GM23338 (cell line): Measurements from ENCODE around the gene HSPB6. TPM values are rescaled to one million over a fixed set of nuclear protein-coding genes. Genes with fewer than 3 reads are reported as not detected.

Experiments used
- ATAC-seq: fragments of 200-7000 bp; cut with Tn5 transposase; 3 replicates; pipeline ENCODE4 v1.9.1; 2020
- DNase-seq: peaks from one replicate; pipeline ENCODE4 v3.0.0-alpha.2; 2015; ENCODE audit warnings: low spot score
- H2AFZ ChIP-seq: fragments of 200-600 bp; sonication (generic); 2 replicates; pipeline ENCODE4 v1.8.0; 2016; ENCODE audit warnings: antibody characterized with exemption, mild to moderate bottlenecking, moderate library complexity
- H3F3A ChIP-seq: fragments of 200-600 bp; sonication (generic); replicated peaks from 2 replicates; pipeline ENCODE4 v1.8.0; 2017; ENCODE audit warnings: antibody characterized with exemption, mixed run types, low read depth
- H3K27ac ChIP-seq: fragments of 200-600 bp; sonication (generic); 2 replicates; pipeline ENCODE4 v1.6.1; 2016; ENCODE audit warnings: low read depth
- H3K27me3 ChIP-seq: fragments of 200-600 bp; sonication (generic); 2 replicates; pipeline ENCODE4 v1.8.0; 2016; ENCODE audit warnings: mild to moderate bottlenecking, mixed run types, moderate library complexity; ENCODE audit not compliant: insufficient read depth
- H3K36me3 ChIP-seq: fragments of 200-600 bp; sonication (generic); 2 replicates; pipeline ENCODE4 v1.8.0; 2016; ENCODE audit warnings: mild to moderate bottlenecking; ENCODE audit not compliant: insufficient read depth
- H3K4me1 ChIP-seq: fragments of 200-600 bp; sonication (generic); 2 replicates; pipeline ENCODE4 v1.8.0; 2016; ENCODE audit warnings: mild to moderate bottlenecking, moderate library complexity; ENCODE audit not compliant: insufficient read depth
- H3K4me2 ChIP-seq: fragments of 200-600 bp; sonication (generic); 2 replicates; pipeline ENCODE4 v1.7.1; 2017; ENCODE audit warnings: mixed run types
- H3K4me3 ChIP-seq: fragments of 200-600 bp; sonication (generic); 2 replicates; pipeline ENCODE4 v1.6.1; 2016; ENCODE audit warnings: mixed run types
- H3K79me2 ChIP-seq: fragments of 200-600 bp; sonication (generic); replicated peaks from 2 replicates; pipeline ENCODE4 v1.8.0; 2017; ENCODE audit warnings: mild to moderate bottlenecking; ENCODE audit not compliant: insufficient read depth
- H3K9me2 ChIP-seq: fragments of 200-600 bp; sonication (generic); 2 replicates; pipeline ENCODE4 v1.8.0; 2017; ENCODE audit not compliant: insufficient read depth
- H4K20me1 ChIP-seq: fragments of 200-600 bp; sonication (generic); replicated peaks from 2 replicates; pipeline ENCODE4 v1.8.0; 2017; ENCODE audit warnings: mild to moderate bottlenecking; ENCODE audit not compliant: insufficient read depth
- H3K27ac Mint-ChIP-seq: 2 replicates; pipeline ENCODE4 v1.8.0; 2020; ENCODE audit warnings: inconsistent platforms, mild to moderate bottlenecking, moderate library complexity, mixed read lengths
- H3K27me3 Mint-ChIP-seq: 3 replicates; pipeline ENCODE4 v1.8.0; 2022; ENCODE audit warnings: low read depth, mild to moderate bottlenecking, moderate library complexity, mixed read lengths, inconsistent platforms; ENCODE audit not compliant: insufficient read depth, poor library complexity
- H3K36me3 Mint-ChIP-seq: 3 replicates; pipeline ENCODE4 v1.8.0; 2021; ENCODE audit warnings: low read depth, mild to moderate bottlenecking, inconsistent platforms, moderate library complexity, mixed read lengths
- H3K4me1 Mint-ChIP-seq: 3 replicates; pipeline ENCODE4 v1.8.0; 2020; ENCODE audit warnings: mild to moderate bottlenecking, inconsistent platforms, mixed read lengths
- H3K4me3 Mint-ChIP-seq: 3 replicates; pipeline ENCODE4 v1.8.0; 2021; ENCODE audit warnings: moderate library complexity, mild to moderate bottlenecking, inconsistent platforms, mixed read lengths
- H3K9me3 Mint-ChIP-seq: 3 replicates; pipeline ENCODE4 v1.8.0; 2020; ENCODE audit warnings: moderate library complexity, mild to moderate bottlenecking, inconsistent platforms, mixed read lengths
- CREB1 ChIP-seq: fragments of 250-450 bp; sonication (Bioruptor Pico); IDR thresholded peaks from 2 replicates; pipeline ENCODE4 v1.5.0; 2020; ENCODE audit warnings: low read depth, mild to moderate bottlenecking, moderate library complexity
- CTCF ChIP-seq, 2 experiments: fragments of 200-600 bp in 1 of 2; sonication (generic) in 1 of 2; conservative IDR thresholded peaks; 2 replicates each; pipeline versions ENCODE4 v1.5.1 to v1.6.1; 2016 to 2017; ENCODE audit warnings: antibody characterized with exemption in 2 of 2, low read depth in 2 of 2, mild to moderate bottlenecking in 2 of 2, moderate library complexity in 1 of 2
- ETS1 ChIP-seq: IDR thresholded peaks from 2 replicates; pipeline ENCODE4 v1.6.1; 2016; ENCODE audit warnings: antibody characterized with exemption
- EZH2 ChIP-seq: fragments of 200-600 bp; sonication (generic); IDR thresholded peaks from one replicate; pipeline ENCODE4 v1.8.0; 2017; ENCODE audit warnings: antibody characterized with exemption, mild to moderate bottlenecking, low read depth; ENCODE audit not compliant: unreplicated experiment
- EZH2phosphoT487 ChIP-seq: fragments of 200-600 bp; sonication (generic); IDR thresholded peaks from one replicate; pipeline ENCODE4 v1.8.1; 2018; ENCODE audit warnings: antibody characterized with exemption; ENCODE audit not compliant: unreplicated experiment
- JUNB ChIP-seq: IDR thresholded peaks from one replicate; pipeline ENCODE4 v1.6.1; 2016; ENCODE audit warnings: antibody characterized with exemption; ENCODE audit not compliant: unreplicated experiment
- NANOG ChIP-seq: IDR thresholded peaks from 2 replicates; pipeline ENCODE4 v1.6.1; 2016; ENCODE audit warnings: antibody characterized with exemption, borderline replicate concordance
- POLR2AphosphoS5 ChIP-seq: IDR thresholded peaks from 2 replicates; pipeline ENCODE4 v1.6.1; 2016; ENCODE audit warnings: antibody characterized with exemption, low read depth
- REST ChIP-seq: IDR thresholded peaks from one replicate; pipeline ENCODE4 v1.6.1; 2018; ENCODE audit warnings: antibody characterized with exemption; ENCODE audit not compliant: unreplicated experiment
- STAT1 ChIP-seq: IDR thresholded peaks from one replicate; pipeline ENCODE4 v1.6.1; 2016; ENCODE audit warnings: antibody characterized with exemption; ENCODE audit not compliant: unreplicated experiment
- ZNF114 ChIP-seq: fragments of 250-450 bp; sonication (Bioruptor Pico); IDR thresholded peaks from 2 replicates; pipeline ENCODE4 v1.5.0; 2020; ENCODE audit warnings: mild to moderate bottlenecking, moderate library complexity
- ZNF331 ChIP-seq: fragments of 250-450 bp; sonication (Bioruptor Pico); IDR thresholded peaks from 2 replicates; pipeline ENCODE4 v1.5.0; 2020; ENCODE audit warnings: low read depth, mild to moderate bottlenecking, moderate library complexity
- ZNF462 ChIP-seq: fragments of 250-450 bp; sonication (Bioruptor Pico); IDR thresholded peaks from 2 replicates; pipeline ENCODE4 v1.5.0; 2020; ENCODE audit warnings: mild to moderate bottlenecking, moderate library complexity
- polyA plus RNA-seq: library from polyadenylated mRNA; unstranded; fragments of >200 nt; fragmentation: Nextera tagmentation; extraction: Ambion mirVana; gene quantifications from 2 replicates; pipeline ENCODE4 v1.2.1, GENCODE V29; 2016
- total RNA-seq: library from RNA; depleted of rRNA; stranded (reverse); fragments of >200 nt; shearing (Covaris generic); gene quantifications from 2 replicates; pipeline ENCODE4 v1.2.3, GENCODE V29; 2014

Gene HSPB6
- total and polyA plus RNA-seq, 2 experiments from 2014 or later = 0.87 to 3.2 TPM

- no peak overlapping the region for H2AFZ ChIP-seq
- H3K9me2 ChIP-seq = no peaks in the 10 kb centered on the region
- Mint-ChIP-seq H3K27ac (no peak overlapping the region), H3K27me3 (peaks cover 25% of the 10 kb centered on the region), H3K9me3 (no peaks in the 10 kb centered on the region), H3K36me3 (peaks cover 6% of the 10 kb centered on the region; the same call in 1 of the 3 replicates), H3K4me3 (no peak overlapping the region), H3K4me1 (peaks cover 26% of the 10 kb centered on the region)
- H3K79me2 ChIP-seq = no peaks in the 10 kb centered on the region
- H3K27ac ChIP-seq = no peak overlapping the region
- peaks cover 5% of the 10 kb centered on the region; the same call in 1 of the 2 replicates for H3K4me1 ChIP-seq
- TF ChIP-seq NANOG (no peak), ZNF462 (CRISPR knock-in tag) (no peak), ZNF331 (CRISPR knock-in tag) (no peak), EZH2phosphoT487 (no peak), ZNF114 (CRISPR knock-in tag) (no peak), JUNB (no peak), POLR2AphosphoS5 (no peak), ETS1 (no peak), EZH2 (no peak), REST (no peak), CREB1 (no peak), CTCF (conservative IDR thresholded peaks at IDR 0.05; ENCODE audit: low read depth in 2 of 2) (no peak), STAT1 (no peak)
- H4K20me1 ChIP-seq = no peaks in the 10 kb centered on the region
- H3K36me3 ChIP-seq = no peaks in the 10 kb centered on the region
- ATAC-seq = no peak
- H3F3A ChIP-seq = 0 out of 2 replicates have a peak, but pooled peaks cover 4% of the 10 kb centered on the region
- H3K4me3 ChIP-seq = no peak overlapping the region
- no peak for DNase-seq
- H3K4me2 ChIP-seq = no peak overlapping the region
- H3K27me3 ChIP-seq = no peaks in the 10 kb centered on the region
Measured at GRCh38 chr19:35787227-35787799, 30.5 kb upstream of the HSPB6 start.
